ACHN (cell line): ENCODE data around the gene E2F2.
"Not testable (repeated sequence)": the region's sequence is repeated elsewhere in the genome, so short reads cannot be mapped to it uniquely, and the experiment has no call there.

ENCODE experiments used
- DNase-seq: peaks from one replicate; pipeline ENCODE4 v3.0.0-alpha.2; 2015
- in situ Hi-C: cut with HindIII; loops from 2 replicates; pipeline ENCODE4 v1.10.0; 2017; ENCODE audit warnings: low sequenced_read_pairs, low pct_ligation_motif_present, low pct_unique_long_range_greater_than_20kb

E2F2 gene

DNA sequence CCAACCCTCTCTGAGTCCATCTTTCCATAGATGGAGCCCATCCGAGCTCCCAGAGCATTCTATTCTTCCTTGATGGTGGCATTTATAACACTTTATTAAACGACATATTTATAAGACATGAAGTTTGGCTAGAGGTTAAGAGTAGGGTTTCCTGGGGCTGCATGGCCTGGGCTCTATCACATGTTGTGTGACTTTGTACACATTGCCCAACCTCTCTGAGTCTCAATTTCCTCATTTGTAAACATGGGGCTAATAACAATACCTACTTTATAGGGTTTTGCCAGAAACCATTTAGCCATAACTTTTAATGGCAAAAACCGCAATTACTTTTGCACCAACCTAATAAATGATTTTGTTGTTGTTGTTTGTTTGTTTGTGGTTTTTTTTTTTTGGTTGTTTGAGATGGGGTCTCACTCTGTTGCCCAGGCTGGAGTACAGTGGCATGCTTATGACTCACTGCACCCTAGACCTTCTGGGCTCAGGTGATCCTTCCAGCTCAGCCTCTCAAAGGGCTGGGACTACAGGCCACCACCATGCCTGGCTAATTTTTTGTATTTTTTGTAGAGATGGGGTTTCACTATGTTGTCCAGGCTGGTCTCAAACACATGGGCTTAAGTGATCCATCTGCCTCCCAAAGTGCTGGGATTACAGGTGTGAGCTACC, 33.1 kb downstream of the E2F2 start:
- in situ Hi-C loops, result no loop called here
- DNase-seq, result no peak

DNA sequence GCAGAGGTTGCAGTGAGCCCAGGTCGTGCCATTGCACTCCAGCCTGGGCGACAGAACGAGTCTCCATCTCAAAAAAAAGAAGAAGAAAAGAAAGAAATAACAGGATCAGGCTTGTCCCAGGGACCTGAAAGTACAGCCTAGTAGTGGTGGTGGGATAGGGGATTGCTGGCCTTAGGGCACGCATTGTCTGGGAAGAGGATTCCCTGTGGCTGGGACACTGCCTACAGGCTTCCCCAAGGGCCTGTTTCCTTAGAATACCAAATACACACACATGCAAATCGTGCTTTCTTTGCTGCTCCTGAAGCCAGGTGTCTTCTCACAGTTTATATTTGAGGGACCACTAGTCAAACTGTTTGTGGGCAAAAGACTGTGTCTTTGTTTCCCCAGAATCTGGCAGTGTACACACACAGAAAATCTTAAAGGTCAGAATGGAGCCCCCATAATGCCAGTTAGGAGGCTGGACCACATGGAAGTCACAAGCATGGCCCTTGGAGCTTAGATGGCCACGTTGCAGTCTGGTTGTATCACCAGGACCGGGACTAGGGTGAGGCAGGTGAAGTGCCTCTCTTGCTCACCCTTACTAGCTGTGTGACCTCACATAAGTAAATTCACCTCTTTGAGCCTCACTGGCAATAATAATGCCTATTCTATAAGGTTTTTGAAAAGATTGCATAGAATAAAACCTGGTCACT, 34.4 kb downstream of the E2F2 start:
- DNase-seq, result no peak
- in situ Hi-C loops, result no loop called here

DNA sequence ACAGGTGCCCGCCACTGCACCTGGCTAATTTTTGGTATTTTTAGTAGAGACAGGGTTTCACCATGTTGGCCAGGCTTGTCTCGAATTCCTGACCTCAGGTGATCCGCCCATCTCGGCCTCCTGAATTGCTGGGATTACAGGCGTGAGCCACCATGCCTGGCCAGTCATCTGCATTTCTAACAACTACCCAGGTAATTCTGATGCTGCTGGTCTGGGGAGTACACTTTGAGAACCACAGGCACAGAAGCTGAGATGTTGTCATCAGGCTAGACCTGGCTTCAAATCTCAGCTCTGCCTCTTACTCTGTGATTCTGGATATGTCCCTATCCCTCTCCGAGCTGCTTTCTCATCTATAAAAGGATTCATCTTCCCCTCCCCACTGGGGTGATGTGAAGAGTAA, 36.2 kb downstream of the E2F2 start:
- in situ Hi-C loops, DNase-seq: not testable (repeated sequence)

DNA sequence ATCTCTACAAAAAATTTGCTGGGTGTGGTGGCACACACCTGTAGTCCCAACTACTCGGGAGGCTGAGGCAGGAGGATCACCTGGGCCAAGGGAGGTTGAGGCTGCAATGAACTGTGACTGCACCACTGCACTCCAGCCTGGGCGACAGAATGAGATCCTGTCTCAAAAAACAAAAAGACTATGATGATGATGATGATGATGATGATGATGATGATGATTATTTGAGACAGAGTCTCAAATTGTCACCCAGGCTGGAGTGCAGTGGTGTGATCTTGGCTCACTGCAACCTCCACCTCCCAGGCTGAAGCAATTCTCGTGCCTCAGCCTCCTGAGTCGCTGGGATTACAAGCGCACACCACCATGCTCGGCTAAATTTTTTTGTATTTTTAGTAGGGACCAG, 38.3 kb downstream of the E2F2 start:
- in situ Hi-C loops, DNase-seq: not testable (repeated sequence)

DNA sequence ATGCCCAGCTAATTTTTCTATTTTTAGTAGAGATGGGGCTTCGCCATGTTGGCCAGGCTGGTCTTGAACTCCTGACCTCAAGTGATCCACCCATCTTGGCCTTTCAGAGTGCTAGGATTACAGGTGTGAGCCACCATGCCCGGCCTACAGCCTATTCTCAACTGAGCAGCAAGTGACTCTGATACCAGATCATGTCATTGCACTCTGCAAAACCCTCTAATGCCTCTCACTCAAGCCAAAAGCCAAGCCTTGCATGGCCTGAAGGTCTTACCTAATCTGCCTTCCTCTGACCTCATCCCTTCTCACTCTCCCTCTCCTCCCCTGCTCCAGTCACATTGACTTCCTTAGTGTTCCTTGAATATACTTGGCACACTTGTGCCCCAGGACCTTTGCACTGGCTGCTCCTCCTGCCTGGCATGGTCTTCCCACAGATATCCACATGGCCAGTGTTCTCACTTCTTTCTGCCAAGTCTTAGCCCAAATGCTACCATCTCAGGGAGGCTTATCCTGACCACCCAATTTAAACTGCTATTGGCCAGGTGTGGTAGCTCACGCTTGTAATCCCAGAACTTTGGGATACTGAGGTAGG, 38.8 kb downstream of the E2F2 start:
- in situ Hi-C loops, result no loop called here
- no peak for DNase-seq

DNA sequence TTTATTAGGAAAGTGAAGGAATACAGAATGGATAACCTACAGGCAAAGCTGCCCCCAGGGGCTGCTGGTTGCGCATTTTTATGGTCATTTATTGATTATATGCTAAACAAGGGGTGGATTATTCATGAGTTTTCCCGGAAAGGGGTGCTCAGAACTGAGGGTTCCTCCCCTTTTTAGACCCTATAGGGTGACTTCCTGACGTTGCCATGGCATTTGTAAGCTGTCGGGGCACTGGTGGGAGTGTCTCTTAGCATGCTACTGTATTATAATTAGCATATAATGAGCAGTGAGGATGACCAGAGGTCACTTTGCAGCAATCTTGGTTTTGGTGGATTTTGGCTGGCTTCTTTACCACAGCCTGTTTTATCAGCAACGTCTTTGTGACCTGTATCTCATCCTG, 41.2 kb downstream of the E2F2 start:
- in situ Hi-C loops, result no loop called here
- no peak for DNase-seq

DNA sequence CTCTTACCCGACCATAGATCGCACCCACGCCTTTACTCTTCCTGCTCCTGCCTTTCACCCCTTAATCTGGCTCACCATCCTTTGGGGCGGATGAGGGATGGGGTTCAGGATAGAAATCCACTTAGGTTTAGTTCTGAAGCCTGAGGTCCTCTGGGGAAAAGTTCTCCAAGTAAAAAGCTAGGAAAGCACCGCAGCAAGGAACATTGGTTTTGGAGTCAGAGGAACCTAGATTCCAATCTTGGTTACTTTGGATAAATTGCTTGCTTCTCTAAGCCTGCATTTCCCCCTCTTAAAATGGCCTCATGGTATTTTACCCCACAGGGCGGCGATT, 46.1 kb downstream of the E2F2 start:
- in situ Hi-C loops, result no loop called here
- DNase-seq, result no peak

DNA sequence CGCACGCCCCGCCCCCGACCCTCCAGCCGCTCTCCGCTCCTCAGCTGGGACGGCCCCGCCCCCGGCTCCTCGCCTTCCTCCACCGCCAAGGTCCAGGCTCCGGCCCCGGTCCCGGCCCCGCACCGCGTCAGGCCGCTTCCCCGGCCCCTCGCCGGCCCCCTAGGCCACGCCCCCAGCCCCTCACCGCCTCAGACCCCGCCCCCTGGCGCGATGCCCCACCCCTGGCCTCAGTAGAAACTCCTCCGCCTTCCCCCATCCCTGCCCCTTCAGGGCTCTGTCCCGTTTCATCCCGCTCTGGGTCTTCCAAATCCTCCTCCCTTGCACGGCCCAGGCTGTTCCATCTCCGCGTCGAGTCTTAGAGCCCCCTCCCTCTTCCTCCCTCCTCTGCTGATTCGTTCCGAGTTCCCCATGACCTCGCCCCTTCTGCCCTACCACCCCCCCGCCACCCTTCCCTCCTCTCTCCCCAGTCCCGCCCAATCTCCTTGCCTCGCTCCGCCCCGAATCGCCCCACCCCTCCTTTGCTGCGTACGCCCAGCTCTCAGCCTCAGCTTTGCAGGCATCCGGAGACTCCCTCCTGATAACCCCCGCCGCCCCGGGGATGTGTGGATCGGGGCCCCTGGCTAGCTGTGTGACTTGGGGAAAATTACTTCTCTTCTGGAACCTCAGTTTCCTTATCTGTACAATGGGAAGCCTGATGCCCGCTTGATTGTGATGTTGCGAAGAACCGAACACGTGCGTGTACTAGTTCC, 46.6 kb downstream of the E2F2 start:
- in situ Hi-C loops, result no loop called here
- peak; percentile 88 for DNase-seq

DNA sequence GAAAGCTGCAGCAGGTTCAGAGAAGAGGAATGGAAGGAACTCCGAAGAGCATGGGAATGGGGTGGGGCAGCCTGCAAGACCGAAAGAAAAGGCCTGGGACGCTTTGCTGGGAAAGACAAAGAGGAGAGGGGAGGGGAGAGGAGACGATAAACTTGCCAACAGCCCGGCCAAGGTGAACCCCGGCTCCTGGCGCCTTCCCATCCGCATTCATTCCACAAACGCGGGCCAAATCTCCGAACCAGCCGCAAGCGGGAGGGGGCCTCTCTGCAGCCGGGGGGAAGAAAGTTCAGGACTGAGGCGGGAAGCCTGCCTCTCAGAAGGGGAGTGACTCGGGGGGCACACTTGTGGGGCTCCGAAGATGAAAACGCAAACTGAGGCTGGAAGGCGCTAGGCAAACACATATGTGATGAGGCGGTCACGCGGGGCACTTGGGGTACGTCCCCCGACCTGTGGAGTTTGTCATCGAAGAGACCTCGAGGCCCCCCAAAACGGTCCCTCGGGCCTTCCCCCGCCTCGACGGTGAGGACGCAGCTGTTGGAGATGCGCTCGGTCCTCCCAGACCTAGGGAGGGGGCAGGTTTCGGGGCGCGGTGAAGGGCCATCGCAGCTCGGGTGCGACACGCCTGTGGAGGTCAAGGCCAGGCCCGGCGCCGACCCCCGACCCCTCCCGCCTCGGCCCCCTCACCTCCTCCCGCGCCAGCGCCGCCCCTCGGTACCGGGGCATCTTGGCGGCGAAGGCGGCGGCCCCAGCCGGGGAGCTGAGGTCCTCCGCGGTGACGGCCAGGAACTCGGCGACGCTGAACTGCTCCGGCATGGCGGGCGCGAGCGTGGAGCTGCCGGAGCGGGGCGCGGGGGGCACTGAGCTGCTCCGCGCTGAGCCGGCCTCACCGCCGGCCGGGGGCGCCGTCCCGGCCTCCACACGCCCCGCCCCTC, 47.4 kb downstream of the E2F2 start, which contains the start of gene ASAP3:
Gene ASAP3 (minus strand): TSS at position 859 of the 932 bp plus-strand sequence. CDS start 46 bp downstream, at position 813.
- in situ Hi-C loops, result no loop called here
- DNase-seq, result peak; percentile 7

DNA sequence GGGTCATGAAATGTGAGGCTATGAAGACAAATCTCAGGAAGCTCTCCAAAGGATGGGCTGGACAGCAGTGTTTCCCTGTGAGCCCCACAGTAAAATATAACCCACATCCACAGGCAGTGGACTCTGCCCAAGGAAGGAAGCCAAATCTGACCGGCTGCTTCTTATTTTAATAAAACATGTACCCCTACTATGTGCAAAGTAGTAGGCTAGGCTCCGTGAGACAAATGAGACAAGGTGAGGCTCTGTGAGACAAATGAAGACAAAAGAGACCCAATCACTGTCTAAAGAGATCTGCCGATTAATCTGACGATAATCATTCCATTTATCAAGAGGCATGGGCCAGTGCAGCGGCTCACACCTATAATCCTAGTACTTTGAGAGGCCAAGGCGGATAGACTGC, 49.1 kb downstream of the E2F2 start:
- in situ Hi-C loops, result no loop called here
- no peak for DNase-seq

DNA sequence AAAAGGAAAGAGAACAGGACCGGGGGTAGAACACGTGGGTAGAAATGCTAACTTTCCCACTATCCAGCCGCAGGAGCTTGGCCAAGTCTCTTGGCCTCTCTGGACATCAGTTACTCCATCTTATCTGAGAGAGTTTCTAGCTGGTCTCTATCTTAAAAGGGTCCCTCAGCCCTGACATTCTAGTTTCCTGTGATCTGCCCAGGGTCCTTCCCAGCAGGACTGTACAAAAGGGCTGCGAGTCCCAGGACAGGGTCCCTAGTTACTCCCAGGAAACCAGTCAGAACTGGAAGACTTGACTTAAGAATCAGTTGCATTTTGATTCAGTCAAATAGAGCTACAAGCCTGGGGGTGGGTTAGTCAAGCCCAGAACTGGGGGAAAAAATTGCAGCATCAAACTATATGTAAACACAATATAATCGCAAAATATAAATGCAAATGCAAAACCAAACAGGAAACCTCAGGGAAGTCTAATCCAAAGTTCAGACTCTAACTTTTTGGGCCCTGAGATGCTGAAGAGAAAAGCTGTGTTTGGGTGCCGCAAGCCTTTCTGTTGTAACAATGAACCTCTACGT, 49.9 kb downstream of the E2F2 start:
- in situ Hi-C loops, result no loop called here
- DNase-seq, result no peak

DNA sequence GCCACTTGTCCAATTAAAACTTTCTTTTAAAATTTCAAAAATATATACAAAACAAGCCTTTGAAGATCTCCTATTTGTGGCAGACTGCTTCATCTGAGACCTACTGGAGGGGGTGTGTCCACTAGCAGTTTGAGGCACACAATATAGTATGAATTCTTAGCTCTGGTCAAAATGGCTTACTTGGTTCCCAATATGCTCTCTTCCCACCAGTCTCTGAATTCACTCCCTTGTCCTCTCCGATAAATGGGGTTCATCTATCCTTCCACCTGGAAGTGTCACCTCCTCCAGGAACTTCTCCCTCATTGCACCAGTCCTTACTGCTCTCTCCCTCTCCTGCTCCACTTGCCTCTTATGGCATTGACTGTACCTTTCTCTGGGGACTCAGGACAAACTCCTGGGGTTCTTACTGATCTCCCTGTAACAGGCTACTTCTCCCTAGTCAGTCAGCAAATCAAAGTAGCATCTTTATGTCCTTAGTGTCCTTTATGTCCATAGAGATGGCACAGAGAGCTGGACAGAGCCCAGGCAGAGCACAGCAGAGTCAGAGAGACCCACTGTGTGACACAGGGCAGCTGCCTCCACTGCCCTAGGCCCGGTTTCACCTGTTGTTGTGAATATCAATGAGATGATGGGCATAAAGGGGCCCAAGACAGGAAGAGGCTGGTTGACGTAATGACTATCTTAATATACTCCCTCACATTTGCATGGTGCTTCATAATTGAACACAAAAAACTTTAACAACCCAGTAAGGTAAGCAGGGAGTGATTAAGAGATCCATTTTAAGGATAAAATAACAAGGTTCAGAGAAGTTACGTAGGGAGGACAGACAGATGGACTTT, 50.6 kb downstream of the E2F2 start:
- in situ Hi-C loops, result no loop called here
- DNase-seq, result no peak

DNA sequence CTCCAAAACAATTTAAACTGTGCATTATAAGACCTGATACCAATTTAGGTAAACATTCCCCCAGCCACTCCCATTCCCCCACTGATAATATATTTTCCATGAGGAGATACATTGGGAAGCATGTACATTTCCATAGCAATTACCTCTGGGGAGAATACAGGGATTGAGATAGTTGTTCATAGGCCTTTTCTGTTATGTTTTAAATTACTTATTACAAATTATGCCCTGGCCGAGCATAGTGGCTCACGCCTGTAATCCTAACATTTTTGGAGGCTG, 51.4 kb downstream of the E2F2 start:
- in situ Hi-C loops, result no loop called here
- DNase-seq, result no peak

DNA sequence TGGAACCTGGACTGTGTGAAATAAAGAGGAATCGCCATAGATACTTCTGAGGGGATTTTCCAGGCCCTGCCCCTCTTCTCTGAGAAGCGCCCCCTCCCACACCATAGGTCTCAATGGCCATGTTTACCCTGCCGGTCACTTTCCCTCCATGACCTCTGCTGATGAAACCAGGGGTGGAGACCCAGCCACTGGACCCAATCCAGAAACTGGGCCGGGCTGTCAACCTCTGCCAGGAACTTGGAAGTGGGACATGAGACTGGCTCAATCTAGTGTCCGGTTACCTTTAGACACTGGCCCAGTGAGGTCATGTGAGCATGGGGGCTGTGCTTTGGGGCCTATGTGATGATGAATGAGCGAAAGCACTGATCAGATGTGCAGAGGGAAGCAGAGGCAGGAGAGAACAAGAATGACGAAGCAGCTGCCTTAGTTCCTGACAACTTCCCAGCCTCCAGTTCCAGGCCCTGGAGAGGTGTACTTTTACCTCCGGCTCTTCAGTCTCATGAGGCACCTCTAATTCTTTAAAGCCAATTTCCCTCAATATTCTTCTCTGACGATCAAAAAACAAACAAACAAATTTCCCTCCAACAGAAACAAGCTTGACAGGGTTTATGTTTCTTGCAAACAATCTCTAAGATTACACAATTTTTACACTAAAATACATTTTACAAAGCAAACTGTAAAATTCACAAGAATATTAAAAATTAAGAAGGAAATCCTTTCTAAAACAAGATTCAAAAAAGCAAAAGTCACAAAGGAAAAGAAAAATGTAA, 52.0 kb downstream of the E2F2 start:
- no peak for DNase-seq
- in situ Hi-C loops, result no loop called here

DNA sequence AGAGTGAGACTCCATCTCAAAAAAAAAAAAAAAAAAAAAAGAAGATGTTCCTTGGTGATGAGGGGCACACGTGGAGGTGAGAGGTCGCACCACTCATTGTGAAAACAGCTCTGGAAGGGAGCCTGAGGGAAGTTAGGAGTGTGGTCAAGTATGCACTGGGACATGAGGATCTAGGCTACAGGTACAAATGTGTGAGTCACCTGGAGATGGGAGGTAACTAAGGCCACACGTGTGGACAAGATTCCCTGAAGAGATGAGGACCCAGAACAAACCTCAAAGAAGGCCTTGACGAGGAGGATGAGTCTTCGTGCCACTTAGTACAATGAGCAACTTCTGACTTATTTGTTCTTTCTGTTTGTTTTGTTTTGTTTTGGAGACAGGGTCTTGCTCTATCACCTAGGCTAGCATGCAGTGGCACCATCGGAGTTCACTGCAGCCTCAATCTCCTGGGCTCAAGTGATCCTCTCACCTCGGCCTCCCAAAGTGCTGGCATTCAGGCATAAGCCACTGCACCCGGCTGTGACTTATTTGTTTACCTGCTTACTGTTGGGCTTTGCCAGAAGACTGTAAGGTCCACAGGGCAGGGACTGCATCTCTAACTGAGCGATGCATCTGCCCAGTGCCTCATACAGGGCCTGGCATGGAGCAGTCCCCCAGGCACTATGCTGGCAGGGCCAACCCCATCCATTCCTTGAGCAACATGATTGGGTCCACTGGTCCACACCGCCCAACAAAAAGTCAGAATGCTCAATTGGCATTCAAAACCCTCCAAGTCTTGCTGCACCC, 53.5 kb downstream of the E2F2 start:
- in situ Hi-C loops, result no loop called here
- DNase-seq, result no peak

DNA sequence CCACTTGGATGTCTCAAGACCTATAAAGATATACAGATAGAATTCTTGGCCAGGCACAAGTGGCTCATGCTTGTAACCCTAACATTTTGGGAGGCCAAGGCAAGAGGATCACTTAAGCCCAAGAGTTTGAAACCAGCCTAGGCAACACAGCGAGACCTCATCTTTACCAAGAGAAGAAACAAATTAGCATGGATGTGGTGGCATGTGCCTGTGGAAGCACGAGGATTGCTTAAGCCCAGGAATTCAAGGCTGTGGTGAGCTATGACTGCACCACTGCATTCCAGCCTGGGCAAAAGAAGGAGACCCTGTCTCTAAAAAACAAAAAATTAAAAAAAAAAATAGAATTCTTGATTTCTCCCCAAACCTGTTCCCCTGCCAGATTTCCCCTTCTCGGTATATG, 55.4 kb downstream of the E2F2 start:
- no peak for DNase-seq
- in situ Hi-C loops, result no loop called here
